Bronchial epithelial cell (primary cell): ENCODE data around the gene KCTD2. TPM values are rescaled to one million over a fixed set of nuclear protein-coding genes. Genes with fewer than 3 reads are reported as not detected.

Experiments used
- DNase-seq: peaks from one replicate; pipeline ENCODE4 v3.0.0-alpha.2; 2010; ENCODE audit warnings: low read depth
- FAIRE-seq: peaks from 2 replicates; lab custom pipeline; 2011; peaks lifted over from hg19 to GRCh38; lab: Jason Lieb, UNC
- H3K27me3 ChIP-seq: 2 replicates; pipeline ENCODE4 v1.5.1; 2011; ENCODE audit warnings: low read length; ENCODE audit not compliant: control insufficient read depth, insufficient read depth
- H3K36me3 ChIP-seq: 2 replicates; pipeline ENCODE4 v1.5.1; 2011; ENCODE audit warnings: low read length; ENCODE audit not compliant: control insufficient read depth, insufficient read depth
- H3K4me3 ChIP-seq: 2 replicates; pipeline ENCODE4 v1.5.1; 2011; ENCODE audit warnings: mild to moderate bottlenecking, low read depth, low read length, control low read depth
- CTCF ChIP-seq: IDR thresholded peaks from 2 replicates; pipeline ENCODE4 v1.5.1; 2011; ENCODE audit warnings: mild to moderate bottlenecking, moderate library complexity, low read length, control low read depth, inconsistent platforms; ENCODE audit not compliant: insufficient read depth, severe bottlenecking
- total RNA-seq: library from RNA; depleted of rRNA; stranded (reverse); fragments of >200 nt; gene quantifications from 2 replicates; pipeline ENCODE4 v1.2.1, GENCODE V29; 2014

Gene KCTD2
- total RNA-seq, result 5.0 and 7.8 TPM in 2 replicates

GRCh38 chr17:75046407-75047289 is at the start of gene KCTD2, which contains the start of gene ATP5PD:
Gene KCTD2, plus strand, starts transcription at chr17:75047225. Its CDS starts 26 bp downstream, at chr17:75047251.
Gene ATP5PD, minus strand, starts transcription at chr17:75046969. Its CDS starts 4,319 bp downstream, at chr17:75042650.
- Histone ChIP-seq H3K27me3 (no peaks in the 10 kb centered on the region), H3K36me3 (peaks cover 3% of the 10 kb centered on the region), H3K4me3 (peak within 1 kb of the TSS; percentile 99)
- no peak for TF ChIP-seq CTCF
- FAIRE-seq, result no peak
- DNase-seq, result peak; percentile 93

- Histone ChIP-seq H3K27me3 (no peaks in the 10 kb centered on the region), H3K36me3 (peaks cover 11% of the 10 kb centered on the region), H3K4me3 (no peak overlapping the region)
- no peak for FAIRE-seq
- no peak for DNase-seq
- no peak for TF ChIP-seq CTCF
These were observed 48.2 kb upstream of the KCTD2 start for GRCh38 chr17:74998783-74999182.

- DNase-seq, result no peak
- H3K36me3 ChIP-seq, result peaks cover 11% of the 10 kb centered on the region
These were observed 47.5 kb upstream of the KCTD2 start for GRCh38 chr17:74999523-74999922.

GRCh38 chr17:75001915-75002843 is 44.8 kb upstream of the KCTD2 start:
- no peak for TF ChIP-seq CTCF
- no peaks in the 10 kb centered on the region for H3K27me3 ChIP-seq
- FAIRE-seq (no peak), DNase-seq (no peak)
- H3K4me3 ChIP-seq, result no peak overlapping the region
- peaks cover 11% of the 10 kb centered on the region for H3K36me3 ChIP-seq

More at GRCh38 chr17:74999523-74999922, 47.5 kb upstream of the KCTD2 start:
- FAIRE-seq, result no peak
- H3K27me3 ChIP-seq, result no peaks in the 10 kb centered on the region
- H3K4me3 ChIP-seq, result no peak overlapping the region
- TF ChIP-seq CTCF, result no peak

GRCh38 chr17:75003070-75003956 is 43.7 kb upstream of the KCTD2 start:
- Histone ChIP-seq H3K4me3 (no peak overlapping the region), H3K27me3 (no peaks in the 10 kb centered on the region), H3K36me3 (peaks cover 11% of the 10 kb centered on the region)
- no peak for TF ChIP-seq CTCF
- no peak for DNase-seq
- FAIRE-seq, result no peak
